ENCODE results near the gene GDPD2.

DNA sequence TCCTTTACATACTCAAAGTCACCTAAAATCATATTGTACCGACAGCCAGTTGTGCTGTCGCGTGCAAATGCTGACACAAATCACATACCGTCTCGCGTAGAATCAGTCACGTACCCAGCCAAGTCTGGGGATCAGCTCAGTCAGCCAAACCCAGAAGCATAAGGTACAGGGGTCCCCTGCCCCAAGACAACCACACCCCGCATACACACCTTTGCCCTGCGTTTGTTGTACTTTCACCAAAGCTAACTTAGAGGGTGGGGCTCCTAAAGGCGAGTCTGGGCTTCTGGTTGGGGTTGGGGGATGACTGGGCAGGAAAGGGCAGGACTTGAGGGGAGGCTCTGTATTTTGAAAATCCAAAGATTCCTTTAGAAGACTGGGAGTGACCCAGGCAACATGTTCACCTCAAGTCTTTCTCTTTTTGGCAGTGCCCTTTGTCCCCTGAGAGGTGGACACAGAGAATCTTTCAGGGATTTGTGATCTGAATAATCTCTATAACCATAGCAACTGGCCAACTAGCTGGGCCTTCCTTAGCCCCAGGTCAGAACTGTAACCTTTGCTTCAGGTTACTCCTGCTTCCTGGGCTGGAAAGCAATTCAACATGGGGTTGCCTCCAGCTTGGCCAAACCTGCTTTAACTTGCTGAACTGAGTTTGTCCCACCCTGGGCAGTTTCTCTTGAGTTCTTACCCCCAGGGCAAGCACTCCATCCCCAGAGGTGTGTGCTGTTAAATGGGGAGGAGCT lies 992 bp downstream of the GDPD2 start:
- no peak for TF ChIP-seq POLR2AphosphoS5 (IDR thresholded peaks at IDR 0.05; ENCODE audit: borderline replicate concordance, low read depth, low read length)
- TF ChIP-seq EZH2 (IDR thresholded peaks at IDR 0.05), result no peak
- TF ChIP-seq FOXP2 (optimal IDR thresholded peaks at IDR 0.05; ENCODE audit: control extremely low read depth, extremely low read length, insufficient read depth), result no peak

All from SK-N-MC (cell line).